Large intestine (tissue), 3 donors: ENCODE measurements around the gene FGB. TPM values are rescaled to one million over a fixed set of nuclear protein-coding genes. Genes with fewer than 3 reads are reported as not detected.

Experiments used
- DNase-seq, 2 donors: peaks; one replicate each; pipeline versions ENCODE4 v3.0.0 to v3.0.0-alpha.2; 2013
- H3K27ac ChIP-seq: one replicate; pipeline ENCODE4 v1.5.1; 2013; ENCODE audit warnings: low read length
- H3K27me3 ChIP-seq: 2 replicates; pipeline ENCODE4 v1.6.1; 2013; ENCODE audit warnings: low read length; ENCODE audit not compliant: control insufficient read depth, insufficient read depth
- H3K36me3 ChIP-seq: 2 replicates; pipeline ENCODE4 v1.6.1; 2013; ENCODE audit warnings: low read length; ENCODE audit not compliant: control insufficient read depth, insufficient read depth
- H3K4me1 ChIP-seq: one replicate; pipeline ENCODE4 v1.6.1; 2013; ENCODE audit warnings: low read length; ENCODE audit not compliant: control insufficient read depth, insufficient read depth
- H3K4me3 ChIP-seq: one replicate; pipeline ENCODE4 v1.5.1; 2013; ENCODE audit warnings: low read length
- H3K9me3 ChIP-seq: one replicate; pipeline ENCODE4 v1.6.1; 2013; ENCODE audit warnings: mild to moderate bottlenecking, low read depth, low read length, moderate library complexity; ENCODE audit not compliant: control insufficient read depth
- WGBS: methylation state at CpG from one replicate; pipeline ENCODE4 v1.1.5; 2013; ENCODE audit warnings: low lambda C conversion rate; ENCODE audit not compliant: insufficient coverage; 5-methylcytosine and 5-hydroxymethylcytosine counted together
- polyA plus RNA-seq: library from polyadenylated mRNA; unstranded; fragments of 120-200 nt; gene quantifications from one replicate; pipeline ENCODE4 v1.2.1, GENCODE V29; 2013

The FGB gene
- polyA plus RNA-seq, 1 donor: 213 TPM

- H3K4me1 ChIP-seq: peaks cover 14% of the 10 kb centered on the region
- H3K27me3 ChIP-seq: no peaks in the 10 kb centered on the region
- 60% methylated on average over 1 of the region's 4 CpGs for WGBS
- H3K36me3 ChIP-seq: no peaks in the 10 kb centered on the region
- no peak overlapping the region for H3K4me3 ChIP-seq
- H3K9me3 ChIP-seq: no peaks in the 10 kb centered on the region
- peak overlapping the region; percentile 76 for H3K27ac ChIP-seq
- no peak for DNase-seq
These were observed 2.0 kb upstream of the FGB start for GRCh38 chr4:154560824-154561231.

GRCh38 chr4:154564311-154564710 is 1.5 kb downstream of the FGB start:
- Histone ChIP-seq H3K27ac (no peak overlapping the region), H3K27me3 (no peaks in the 10 kb centered on the region), H3K4me1 (peaks cover 14% of the 10 kb centered on the region), H3K36me3 (peaks cover 16% of the 10 kb centered on the region), H3K9me3 (no peaks in the 10 kb centered on the region), H3K4me3 (peak overlapping the region; percentile 45)
- no peak for DNase-seq
- WGBS: 0% methylated on average over 1 of the region's 1 CpG

- H3K9me3 ChIP-seq: no peaks in the 10 kb centered on the region
- no peak for DNase-seq
- no peak overlapping the region for H3K4me3 ChIP-seq
- H3K4me1 ChIP-seq: peaks cover 6% of the 10 kb centered on the region
- H3K36me3 ChIP-seq: peaks cover 20% of the 10 kb centered on the region
- no peaks in the 10 kb centered on the region for H3K27me3 ChIP-seq
- WGBS: no CpG with 5 or more reads among the region's 6 CpGs
- H3K27ac ChIP-seq: no peak overlapping the region
These were observed 2.9 kb downstream of the FGB start for GRCh38 chr4:154565704-154566103.

- Histone ChIP-seq H3K27me3 (no peaks in the 10 kb centered on the region), H3K4me3 (no peak overlapping the region), H3K27ac (no peak overlapping the region), H3K36me3 (peaks cover 20% of the 10 kb centered on the region), H3K4me1 (peaks cover 2% of the 10 kb centered on the region), H3K9me3 (no peaks in the 10 kb centered on the region)
- WGBS: no CpG with 5 or more reads among the region's 5 CpGs
- no peak for DNase-seq
These were observed 3.9 kb downstream of the FGB start for GRCh38 chr4:154566639-154567204.

GRCh38 chr4:154569028-154569427 is 6.2 kb downstream of the FGB start:
- no peak for DNase-seq
- Histone ChIP-seq H3K9me3 (no peaks in the 10 kb centered on the region), H3K27me3 (no peaks in the 10 kb centered on the region), H3K4me3 (no peak overlapping the region), H3K27ac (no peak overlapping the region), H3K4me1 (no peaks in the 10 kb centered on the region), H3K36me3 (peaks cover 20% of the 10 kb centered on the region)
- 73% methylated on average over 3 of the region's 3 CpGs for WGBS

- no peak overlapping the region for H3K4me3 ChIP-seq
- no peaks in the 10 kb centered on the region for H3K9me3 ChIP-seq
- no peak for DNase-seq
- WGBS: no CpG with 5 or more reads among the region's 5 CpGs
- peaks cover 20% of the 10 kb centered on the region for H3K36me3 ChIP-seq
- no peak overlapping the region for H3K27ac ChIP-seq
- no peaks in the 10 kb centered on the region for H3K27me3 ChIP-seq
- H3K4me1 ChIP-seq: no peaks in the 10 kb centered on the region
These were observed 6.8 kb downstream of the FGB start for GRCh38 chr4:154569584-154569983.

GRCh38 chr4:154573190-154573870 is 10.5 kb downstream of the FGB start:
- Histone ChIP-seq H3K27me3 (no peaks in the 10 kb centered on the region), H3K27ac (no peak overlapping the region), H3K4me3 (no peak overlapping the region), H3K4me1 (peaks cover 2% of the 10 kb centered on the region), H3K9me3 (no peaks in the 10 kb centered on the region), H3K36me3 (peaks cover 9% of the 10 kb centered on the region)
- peak in 1 of 2 donors; percentile 29 for DNase-seq
- 83% methylated on average over 1 of the region's 5 CpGs for WGBS

- no peaks in the 10 kb centered on the region for H3K27me3 ChIP-seq
- no peak overlapping the region for H3K4me3 ChIP-seq
- peaks cover 2% of the 10 kb centered on the region for H3K4me1 ChIP-seq
- H3K9me3 ChIP-seq: no peaks in the 10 kb centered on the region
- WGBS: no CpG with 5 or more reads among the region's 3 CpGs
- peaks cover 4% of the 10 kb centered on the region for H3K36me3 ChIP-seq
- no peak for DNase-seq
- H3K27ac ChIP-seq: no peak overlapping the region
These were observed 11.5 kb downstream of the FGB start for GRCh38 chr4:154574311-154574710.

GRCh38 chr4:154577324-154577723 is 14.5 kb downstream of the FGB start:
- no peaks in the 10 kb centered on the region for H3K27me3 ChIP-seq
- DNase-seq: peak in 1 of 2 donors; percentile 35
- no peaks in the 10 kb centered on the region for H3K36me3 ChIP-seq
- H3K27ac ChIP-seq: no peak overlapping the region
- no CpG with 5 or more reads among the region's 2 CpGs for WGBS
- peaks cover 2% of the 10 kb centered on the region for H3K4me1 ChIP-seq
- no peak overlapping the region for H3K4me3 ChIP-seq
- H3K9me3 ChIP-seq: no peaks in the 10 kb centered on the region

- Histone ChIP-seq H3K27ac (no peak overlapping the region), H3K36me3 (no peaks in the 10 kb centered on the region), H3K4me1 (peaks cover 2% of the 10 kb centered on the region), H3K27me3 (no peaks in the 10 kb centered on the region), H3K9me3 (no peaks in the 10 kb centered on the region), H3K4me3 (no peak overlapping the region)
- no CpG with 5 or more reads among the region's 1 CpG for WGBS
- no peak for DNase-seq
These were observed 16.1 kb downstream of the FGB start for GRCh38 chr4:154578919-154579318.

GRCh38 chr4:154579927-154580326 is 17.1 kb downstream of the FGB start:
- DNase-seq: no peak
- Histone ChIP-seq H3K27ac (no peak overlapping the region), H3K4me3 (no peak overlapping the region), H3K36me3 (no peaks in the 10 kb centered on the region), H3K9me3 (no peaks in the 10 kb centered on the region), H3K27me3 (no peaks in the 10 kb centered on the region), H3K4me1 (peaks cover 2% of the 10 kb centered on the region)
